GM23338 (cell line): ENCODE data around the gene PABPC1L. TPM values are rescaled to one million over a fixed set of nuclear protein-coding genes. Genes with fewer than 3 reads are reported as not detected.

Source experiments
- ATAC-seq: fragments of 200-7000 bp; cut with Tn5 transposase; 3 replicates; pipeline ENCODE4 v1.9.1; 2020
- DNase-seq: peaks from one replicate; pipeline ENCODE4 v3.0.0-alpha.2; 2015; ENCODE audit warnings: low spot score
- H2AFZ ChIP-seq: fragments of 200-600 bp; sonication (generic); 2 replicates; pipeline ENCODE4 v1.8.0; 2016; ENCODE audit warnings: antibody characterized with exemption, mild to moderate bottlenecking, moderate library complexity
- H3F3A ChIP-seq: fragments of 200-600 bp; sonication (generic); replicated peaks from 2 replicates; pipeline ENCODE4 v1.8.0; 2017; ENCODE audit warnings: antibody characterized with exemption, mixed run types, low read depth
- H3K27ac ChIP-seq: fragments of 200-600 bp; sonication (generic); 2 replicates; pipeline ENCODE4 v1.6.1; 2016; ENCODE audit warnings: low read depth
- H3K27me3 ChIP-seq: fragments of 200-600 bp; sonication (generic); 2 replicates; pipeline ENCODE4 v1.8.0; 2016; ENCODE audit warnings: mild to moderate bottlenecking, mixed run types, moderate library complexity; ENCODE audit not compliant: insufficient read depth
- H3K36me3 ChIP-seq: fragments of 200-600 bp; sonication (generic); 2 replicates; pipeline ENCODE4 v1.8.0; 2016; ENCODE audit warnings: mild to moderate bottlenecking; ENCODE audit not compliant: insufficient read depth
- H3K4me1 ChIP-seq: fragments of 200-600 bp; sonication (generic); 2 replicates; pipeline ENCODE4 v1.8.0; 2016; ENCODE audit warnings: mild to moderate bottlenecking, moderate library complexity; ENCODE audit not compliant: insufficient read depth
- H3K4me2 ChIP-seq: fragments of 200-600 bp; sonication (generic); 2 replicates; pipeline ENCODE4 v1.7.1; 2017; ENCODE audit warnings: mixed run types
- H3K4me3 ChIP-seq: fragments of 200-600 bp; sonication (generic); 2 replicates; pipeline ENCODE4 v1.6.1; 2016; ENCODE audit warnings: mixed run types
- H3K79me2 ChIP-seq: fragments of 200-600 bp; sonication (generic); replicated peaks from 2 replicates; pipeline ENCODE4 v1.8.0; 2017; ENCODE audit warnings: mild to moderate bottlenecking; ENCODE audit not compliant: insufficient read depth
- H3K9me2 ChIP-seq: fragments of 200-600 bp; sonication (generic); 2 replicates; pipeline ENCODE4 v1.8.0; 2017; ENCODE audit not compliant: insufficient read depth
- H4K20me1 ChIP-seq: fragments of 200-600 bp; sonication (generic); replicated peaks from 2 replicates; pipeline ENCODE4 v1.8.0; 2017; ENCODE audit warnings: mild to moderate bottlenecking; ENCODE audit not compliant: insufficient read depth
- H3K27ac Mint-ChIP-seq: 2 replicates; pipeline ENCODE4 v1.8.0; 2020; ENCODE audit warnings: inconsistent platforms, mild to moderate bottlenecking, moderate library complexity, mixed read lengths
- H3K27me3 Mint-ChIP-seq: 3 replicates; pipeline ENCODE4 v1.8.0; 2022; ENCODE audit warnings: low read depth, mild to moderate bottlenecking, moderate library complexity, mixed read lengths, inconsistent platforms; ENCODE audit not compliant: insufficient read depth, poor library complexity
- H3K36me3 Mint-ChIP-seq: 3 replicates; pipeline ENCODE4 v1.8.0; 2021; ENCODE audit warnings: low read depth, mild to moderate bottlenecking, inconsistent platforms, moderate library complexity, mixed read lengths
- H3K4me1 Mint-ChIP-seq: 3 replicates; pipeline ENCODE4 v1.8.0; 2020; ENCODE audit warnings: mild to moderate bottlenecking, inconsistent platforms, mixed read lengths
- H3K4me3 Mint-ChIP-seq: 3 replicates; pipeline ENCODE4 v1.8.0; 2021; ENCODE audit warnings: moderate library complexity, mild to moderate bottlenecking, inconsistent platforms, mixed read lengths
- H3K9me3 Mint-ChIP-seq: 3 replicates; pipeline ENCODE4 v1.8.0; 2020; ENCODE audit warnings: moderate library complexity, mild to moderate bottlenecking, inconsistent platforms, mixed read lengths
- CREB1 ChIP-seq: fragments of 250-450 bp; sonication (Bioruptor Pico); IDR thresholded peaks from 2 replicates; pipeline ENCODE4 v1.5.0; 2020; ENCODE audit warnings: low read depth, mild to moderate bottlenecking, moderate library complexity
- CTCF ChIP-seq, 2 experiments: fragments of 200-600 bp in 1 of 2; sonication (generic) in 1 of 2; conservative IDR thresholded peaks; 2 replicates each; pipeline versions ENCODE4 v1.5.1 to v1.6.1; 2016 to 2017; ENCODE audit warnings: antibody characterized with exemption in 2 of 2, low read depth in 2 of 2, mild to moderate bottlenecking in 2 of 2, moderate library complexity in 1 of 2
- ETS1 ChIP-seq: IDR thresholded peaks from 2 replicates; pipeline ENCODE4 v1.6.1; 2016; ENCODE audit warnings: antibody characterized with exemption
- EZH2phosphoT487 ChIP-seq: fragments of 200-600 bp; sonication (generic); IDR thresholded peaks from one replicate; pipeline ENCODE4 v1.8.1; 2018; ENCODE audit warnings: antibody characterized with exemption; ENCODE audit not compliant: unreplicated experiment
- JUNB ChIP-seq: IDR thresholded peaks from one replicate; pipeline ENCODE4 v1.6.1; 2016; ENCODE audit warnings: antibody characterized with exemption; ENCODE audit not compliant: unreplicated experiment
- NANOG ChIP-seq: IDR thresholded peaks from 2 replicates; pipeline ENCODE4 v1.6.1; 2016; ENCODE audit warnings: antibody characterized with exemption, borderline replicate concordance
- POLR2AphosphoS5 ChIP-seq: IDR thresholded peaks from 2 replicates; pipeline ENCODE4 v1.6.1; 2016; ENCODE audit warnings: antibody characterized with exemption, low read depth
- REST ChIP-seq: IDR thresholded peaks from one replicate; pipeline ENCODE4 v1.6.1; 2018; ENCODE audit warnings: antibody characterized with exemption; ENCODE audit not compliant: unreplicated experiment
- STAT1 ChIP-seq: IDR thresholded peaks from one replicate; pipeline ENCODE4 v1.6.1; 2016; ENCODE audit warnings: antibody characterized with exemption; ENCODE audit not compliant: unreplicated experiment
- ZNF114 ChIP-seq: fragments of 250-450 bp; sonication (Bioruptor Pico); IDR thresholded peaks from 2 replicates; pipeline ENCODE4 v1.5.0; 2020; ENCODE audit warnings: mild to moderate bottlenecking, moderate library complexity
- ZNF331 ChIP-seq: fragments of 250-450 bp; sonication (Bioruptor Pico); IDR thresholded peaks from 2 replicates; pipeline ENCODE4 v1.5.0; 2020; ENCODE audit warnings: low read depth, mild to moderate bottlenecking, moderate library complexity
- ZNF462 ChIP-seq: fragments of 250-450 bp; sonication (Bioruptor Pico); IDR thresholded peaks from 2 replicates; pipeline ENCODE4 v1.5.0; 2020; ENCODE audit warnings: mild to moderate bottlenecking, moderate library complexity
- polyA plus RNA-seq: library from polyadenylated mRNA; unstranded; fragments of >200 nt; fragmentation: Nextera tagmentation; extraction: Ambion mirVana; gene quantifications from 2 replicates; pipeline ENCODE4 v1.2.1, GENCODE V29; 2016
- total RNA-seq: library from RNA; depleted of rRNA; stranded (reverse); fragments of >200 nt; shearing (Covaris generic); gene quantifications from 2 replicates; pipeline ENCODE4 v1.2.3, GENCODE V29; 2014

The PABPC1L gene
- total and polyA plus RNA-seq, 2 experiments from 2014 or later: 44.4 to 49.1 TPM

GRCh38 chr20:44900231-44900854 is 9.5 kb upstream of the PABPC1L start:
- Histone ChIP-seq H3K27ac (no peak overlapping the region), H3K4me1 (0 out of 2 replicates have a peak, but pooled peaks cover 3% of the 10 kb centered on the region), H3K79me2 (peaks cover 81% of the 10 kb centered on the region), H3K36me3 (peaks cover 40% of the 10 kb centered on the region), H3K27me3 (no peaks in the 10 kb centered on the region), H3K4me2 (no peak overlapping the region), H2AFZ (no peak overlapping the region), H3K4me3 (no peak overlapping the region), H4K20me1 (peaks cover 71% of the 10 kb centered on the region), H3F3A (no peaks in the 10 kb centered on the region), H3K9me2 (no peaks in the 10 kb centered on the region)
- DNase-seq: no peak
- TF ChIP-seq CTCF (conservative IDR thresholded peaks at IDR 0.05; ENCODE audit: low read depth in 2 of 2): no peak
- TF ChIP-seq ETS1: no peak
- no peak for TF ChIP-seq POLR2AphosphoS5
- no peak for TF ChIP-seq NANOG
- TF ChIP-seq JUNB: no peak
- no peak for TF ChIP-seq CREB1
- no peak for TF ChIP-seq ZNF331
- no peak for TF ChIP-seq STAT1
- TF ChIP-seq EZH2phosphoT487: no peak
- TF ChIP-seq REST: no peak
- TF ChIP-seq ZNF462 (CRISPR knock-in tag): no peak
- TF ChIP-seq ZNF114 (CRISPR knock-in tag): no peak
- H3K27ac Mint-ChIP-seq: no peak overlapping the region
- H3K9me3 Mint-ChIP-seq: no peaks in the 10 kb centered on the region
- peaks cover 49% of the 10 kb centered on the region for H3K36me3 Mint-ChIP-seq
- peaks cover 7% of the 10 kb centered on the region; the same call in 2 of the 3 replicates for H3K4me1 Mint-ChIP-seq
- H3K27me3 Mint-ChIP-seq: peaks cover 2% of the 10 kb centered on the region
- ATAC-seq: no peak
- no peak overlapping the region for H3K4me3 Mint-ChIP-seq
